Measurements from ENCODE around the gene CDC42BPB. TPM values are rescaled to one million over a fixed set of nuclear protein-coding genes. Genes with fewer than 3 reads are reported as not detected.

The CDC42BPB gene
- total RNA-seq, 1 experiment from 2014 or later, result 103 TPM

GRCh38 chr14:103078860-103079587 lies 21.7 kb upstream of the CDC42BPB start:
- no peak overlapping the region; a peak in 1 of 7 replicates for H3K27ac Mint-ChIP-seq
- peaks cover 18% of the 10 kb centered on the region for H3K27me3 Mint-ChIP-seq (ENCODE audit: low read depth)
- Histone ChIP-seq H4K5ac (ENCODE audit: insufficient read length, low read depth, low read length) (no peak overlapping the region), H3T11ph (ENCODE audit: low read length) (no peak overlapping the region), H2AFZ (ENCODE audit: low read length) (no peak overlapping the region), H3K23ac (ENCODE audit: insufficient read length, low read depth, low read length) (no peak overlapping the region), H3K18ac (ENCODE audit: insufficient read length, low read depth, low read length) (no peak overlapping the region), H3K23me2 (ENCODE audit: insufficient read length, low read depth, low read length, poor library complexity, severe bottlenecking) (no peaks in the 10 kb centered on the region), H3K4me1 (ENCODE audit: insufficient read depth, low read length) (no peaks in the 10 kb centered on the region), H3K27ac (ENCODE audit: insufficient read length, low read depth, low read length) (no peak overlapping the region), H2BK20ac (ENCODE audit: low read depth, low read length, poor library complexity, severe bottlenecking) (no peak overlapping the region), H4K8ac (replicated peaks; ENCODE audit: insufficient read length, low read depth, low read length) (no peak overlapping the region), H2BK15ac (ENCODE audit: low read depth, low read length) (no peak overlapping the region), H3K14ac (ENCODE audit: insufficient read depth, low read length) (no peak overlapping the region), H4K20me1 (ENCODE audit: control insufficient read depth, insufficient read depth, insufficient read length) (no peaks in the 10 kb centered on the region), H3K79me2 (ENCODE audit: insufficient read depth, low read length) (no peaks in the 10 kb centered on the region), H2BK120ac (ENCODE audit: low read depth, low read length, poor library complexity, severe bottlenecking) (no peak overlapping the region), H2BK5ac (ENCODE audit: insufficient read length, low read length) (no peak overlapping the region), H4K91ac (ENCODE audit: insufficient read length, low read depth, low read length) (no peak overlapping the region), H3K27me3 (ENCODE audit: insufficient read depth, low read length) (no peaks in the 10 kb centered on the region; the same call in 1 of the 2 replicates), H3K79me1 (ENCODE audit: insufficient read depth, low read depth, low read length, poor library complexity, severe bottlenecking) (no peaks in the 10 kb centered on the region), H3K56ac (ENCODE audit: insufficient read length, low read depth, low read length) (no peak overlapping the region), H3K9ac (ENCODE audit: extremely low read depth, insufficient read length, low read length) (no peak overlapping the region), H2BK12ac (ENCODE audit: insufficient read length, low read depth, low read length) (no peak overlapping the region), H3K9me3 (ENCODE audit: control insufficient read depth, low read depth, low read length) (no peaks in the 10 kb centered on the region), H2AK5ac (ENCODE audit: insufficient read length, low read length) (no peak overlapping the region), H3K4ac (ENCODE audit: low read depth, low read length) (no peak overlapping the region), H3K4me2 (ENCODE audit: insufficient read depth, insufficient read length, low read length) (no peak overlapping the region)
- H3K9me3 Mint-ChIP-seq, result no peaks in the 10 kb centered on the region
- TF ChIP-seq CTCF (conservative IDR thresholded peaks at IDR 0.05), result no peak
- H3K4me3 Mint-ChIP-seq, result no peak overlapping the region
- no peaks in the 10 kb centered on the region for H3K36me3 Mint-ChIP-seq (ENCODE audit: insufficient read depth in 1 of 3, low read depth in 3 of 3)
- H3K4me1 Mint-ChIP-seq, result no peaks in the 10 kb centered on the region
- no peak for DNase-seq
- no CpG with 5 or more reads among the region's 11 CpGs for WGBS (ENCODE audit: extremely low coverage, insufficient read length, low lambda C conversion rate)

Data from H9 (cell line).